Caco-2 (cell line): Measurements from ENCODE around the gene DLEC1. TPM values are rescaled to one million over a fixed set of nuclear protein-coding genes. Genes with fewer than 3 reads are reported as not detected.

Source experiments
- BruUV-seq: library from RNA; stranded (reverse); fragments of 400-500 nt; replicated peaks from 2 replicates; lab custom pipeline; 2021; lab: Mats Ljungman, UMichigan
- CTCF ChIA-PET: fragments of 300-600 bp; sonication (Branson Sonifier 250); formaldehyde crosslinking; loops from one replicate; lab custom pipeline; 2022; ENCODE audit warnings: antibody characterized with exemption; lab: Charles Lee
- POLR2A ChIA-PET: fragments of 300-600 bp; sonication (Branson Sonifier 250); formaldehyde crosslinking; loops from one replicate; lab custom pipeline; 2022; ENCODE audit warnings: antibody characterized with exemption; lab: Charles Lee
- DNase-seq, 2 experiments: peaks; one replicate each; pipeline versions ENCODE4 v3.0.0 to v3.0.0-alpha.2; 2020 to 2022
- H3K27me3 ChIP-seq: replicated peaks from 2 replicates; pipeline ENCODE4 v1.6.0; 2011; ENCODE audit warnings: low read length; ENCODE audit not compliant: control insufficient read depth, insufficient read depth
- H3K36me3 ChIP-seq: 2 replicates; pipeline ENCODE4 v1.5.1; 2011; ENCODE audit warnings: low read length; ENCODE audit not compliant: control insufficient read depth, insufficient read depth
- H3K4me1 ChIP-seq: fragments of 250-450 bp; sonication (Bioruptor Pico); 2 replicates; pipeline ENCODE4 v1.5.1; 2020; ENCODE audit warnings: mild to moderate bottlenecking
- H3K4me3 ChIP-seq: 2 replicates; pipeline ENCODE4 v1.5.1; 2011; ENCODE audit warnings: low read depth, mild to moderate bottlenecking, control low read depth, low read length
- H3K9me3 ChIP-seq: fragments of 250-450 bp; sonication (Bioruptor Pico); 2 replicates; pipeline ENCODE4 v1.5.1; 2020; ENCODE audit warnings: mild to moderate bottlenecking, moderate library complexity
- H3K27ac Mint-ChIP-seq: one replicate; pipeline ENCODE4 v1.8.0; 2022; ENCODE audit warnings: mixed read lengths; ENCODE audit not compliant: unreplicated experiment
- H3K27me3 Mint-ChIP-seq: one replicate; pipeline ENCODE4 v1.8.0; 2022; ENCODE audit warnings: mixed read lengths; ENCODE audit not compliant: insufficient read depth, unreplicated experiment
- H3K36me3 Mint-ChIP-seq: one replicate; pipeline ENCODE4 v1.8.0; 2022; ENCODE audit warnings: mild to moderate bottlenecking, mixed read lengths; ENCODE audit not compliant: insufficient read depth, unreplicated experiment
- H3K4me1 Mint-ChIP-seq: one replicate; pipeline ENCODE4 v1.8.0; 2022; ENCODE audit warnings: low read depth, mixed read lengths; ENCODE audit not compliant: unreplicated experiment
- H3K4me3 Mint-ChIP-seq: one replicate; pipeline ENCODE4 v1.8.0; 2022; ENCODE audit warnings: mild to moderate bottlenecking, moderate library complexity, mixed read lengths; ENCODE audit not compliant: unreplicated experiment
- H3K9me3 Mint-ChIP-seq: one replicate; pipeline ENCODE4 v1.8.0; 2022; ENCODE audit warnings: mixed read lengths; ENCODE audit not compliant: unreplicated experiment
- CTCF ChIP-seq, 2 experiments: fragments of 200-600 bp in 1 of 2; IDR thresholded peaks; 1 replicate in 1 of 2; 2 replicates in 1 of 2; pipeline versions ENCODE4 v1.5.1 to v1.8.0; 2011 to 2022; ENCODE audit warnings: antibody characterized with exemption in 1 of 2, control low read depth in 1 of 2, inconsistent platforms in 1 of 2, low read depth in 1 of 2, low read length in 1 of 2, mild to moderate bottlenecking in 1 of 2, moderate library complexity in 1 of 2; ENCODE audit not compliant: insufficient read depth in 1 of 2, severe bottlenecking in 1 of 2, unreplicated experiment in 1 of 2
- intact Hi-C: fragments of 100-400 bp; cut with micrococcal nuclease; formaldehyde crosslinking; loops from one replicate; pipeline ENCODE4 v1.10.0; 2022; ENCODE audit not compliant: unreplicated experiment
- total RNA-seq: library from RNA; stranded (reverse); gene quantifications from 2 replicates; pipeline ENCODE4 v1.2.3, GENCODE V29; 2022

Gene DLEC1
- total RNA-seq, 1 experiment from 2014 or later, result 0.11 TPM

GRCh38 chr3:38107911-38108648 lies 69.1 kb downstream of the DLEC1 start:
- Mint-ChIP-seq H3K27ac (no peak overlapping the region), H3K4me3 (no peak overlapping the region), H3K27me3 (peaks cover 5% of the 10 kb centered on the region), H3K4me1 (no peaks in the 10 kb centered on the region), H3K9me3 (peaks cover 17% of the 10 kb centered on the region), H3K36me3 (peaks cover 5% of the 10 kb centered on the region)
- intact Hi-C loops, result no loop called here
- ChIA-PET CTCF (no interaction called here), POLR2A (interaction anchor here (0.5 to 0.9 kb wide), 2 partner anchors 68 to 139 kb away, joined by 3 read pairs; no protein-coding TSS in a partner anchor)
- Histone ChIP-seq H3K27me3 (no peaks in the 10 kb centered on the region), H3K9me3 (peaks cover 9% of the 10 kb centered on the region; the same call in 1 of the 2 replicates), H3K4me1 (no peaks in the 10 kb centered on the region), H3K4me3 (no peak overlapping the region), H3K36me3 (no peaks in the 10 kb centered on the region)
- no TSS peak for BruUV-seq
- no peak for DNase-seq
- TF ChIP-seq CTCF (IDR thresholded peaks at IDR 0.05; ENCODE audit: insufficient read depth in 1 of 2, low read depth in 1 of 2, low read length in 1 of 2, severe bottlenecking in 1 of 2, unreplicated experiment in 1 of 2), result no peak

GRCh38 chr3:38108649-38109579 lies 69.9 kb downstream of the DLEC1 start:
- TF ChIP-seq CTCF (IDR thresholded peaks at IDR 0.05; ENCODE audit: insufficient read depth in 1 of 2, low read depth in 1 of 2, low read length in 1 of 2, severe bottlenecking in 1 of 2, unreplicated experiment in 1 of 2), result no peak
- H3K4me3 Mint-ChIP-seq, result no peak overlapping the region
- H3K4me1 ChIP-seq, result no peaks in the 10 kb centered on the region
- H3K36me3 Mint-ChIP-seq, result peaks cover 7% of the 10 kb centered on the region
- H3K9me3 Mint-ChIP-seq, result peaks cover 17% of the 10 kb centered on the region
- ChIA-PET POLR2A (interaction anchor here (0.5 kb wide), 1 partner anchor 139 kb away, joined by 3 read pairs; no protein-coding TSS in a partner anchor), CTCF (no interaction called here)
- H3K27ac Mint-ChIP-seq, result no peak overlapping the region
- no peak for DNase-seq
- H3K27me3 Mint-ChIP-seq, result peaks cover 5% of the 10 kb centered on the region
- H3K4me1 Mint-ChIP-seq, result no peaks in the 10 kb centered on the region
- peaks cover 9% of the 10 kb centered on the region; the same call in 1 of the 2 replicates for H3K9me3 ChIP-seq
- no peaks in the 10 kb centered on the region for H3K27me3 ChIP-seq
- no TSS peak for BruUV-seq
- no peak overlapping the region for H3K4me3 ChIP-seq
- intact Hi-C loops, result no loop called here
- H3K36me3 ChIP-seq, result no peaks in the 10 kb centered on the region

- no peaks in the 10 kb centered on the region for H3K4me1 Mint-ChIP-seq
- H3K27me3 Mint-ChIP-seq, result peaks cover 5% of the 10 kb centered on the region
- DNase-seq, result no peak
- Histone ChIP-seq H3K4me1 (no peaks in the 10 kb centered on the region), H3K4me3 (no peak overlapping the region), H3K36me3 (no peaks in the 10 kb centered on the region), H3K27me3 (no peaks in the 10 kb centered on the region), H3K9me3 (peaks cover 9% of the 10 kb centered on the region; the same call in 1 of the 2 replicates)
- intact Hi-C loops, result no loop called here
- no peak overlapping the region for H3K4me3 Mint-ChIP-seq
- ChIA-PET POLR2A (no interaction called here), CTCF (no interaction called here)
- TF ChIP-seq CTCF (IDR thresholded peaks at IDR 0.05; ENCODE audit: insufficient read depth in 1 of 2, low read depth in 1 of 2, low read length in 1 of 2, severe bottlenecking in 1 of 2, unreplicated experiment in 1 of 2), result no peak
- H3K9me3 Mint-ChIP-seq, result peaks cover 14% of the 10 kb centered on the region
- no peak overlapping the region for H3K27ac Mint-ChIP-seq
- no TSS peak for BruUV-seq
- peaks cover 13% of the 10 kb centered on the region for H3K36me3 Mint-ChIP-seq
Measured at GRCh38 chr3:38109580-38110313, 70.7 kb downstream of the DLEC1 start.
